ENCODE measurements around the gene OXNAD1. TPM values are rescaled to one million over a fixed set of nuclear protein-coding genes. Genes with fewer than 3 reads are reported as not detected.

OXNAD1 gene
- total RNA-seq, 1 experiment from 2014 or later = 23.7 TPM

DNA sequence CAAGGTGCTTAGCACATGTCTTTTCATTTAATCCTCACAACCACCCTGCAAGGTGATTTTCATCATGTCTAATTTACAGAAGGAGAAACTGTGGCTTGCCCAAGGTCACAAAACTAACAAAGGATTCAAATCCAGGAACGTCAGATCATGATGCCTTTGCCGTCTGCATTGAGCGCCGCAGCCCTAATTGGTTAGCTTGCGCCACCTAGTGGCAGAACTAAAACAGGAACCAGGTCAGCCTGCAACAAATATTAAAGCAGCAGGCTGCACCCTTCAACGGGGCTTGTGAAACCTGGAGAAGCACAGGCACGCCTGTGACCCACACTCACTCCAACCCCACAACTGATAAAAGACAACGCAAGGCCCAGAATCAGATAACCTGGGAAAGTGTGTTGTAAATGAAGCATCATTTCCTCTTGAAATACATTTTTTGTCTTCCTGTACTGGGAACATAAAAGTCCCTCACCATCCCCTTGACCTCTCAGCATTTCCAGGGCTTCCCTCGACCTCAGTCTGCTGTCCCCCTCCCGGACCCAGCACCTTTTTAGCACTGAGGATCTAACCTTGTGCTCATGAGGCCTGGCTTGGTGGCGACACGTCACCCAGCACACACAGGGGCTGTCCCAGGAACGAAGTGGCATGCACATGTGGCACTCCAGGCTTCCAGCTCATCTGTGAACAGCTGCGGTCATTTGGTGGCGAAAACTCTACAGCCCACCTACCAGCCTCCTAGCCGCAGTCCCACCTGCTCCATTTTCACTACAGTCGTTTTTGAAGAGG is 17.5 kb upstream of the OXNAD1 start:
- Histone ChIP-seq H3K18ac (ENCODE audit: insufficient read length, low read depth, low read length) (no peak overlapping the region), H3K9ac (ENCODE audit: extremely low read depth, insufficient read length, low read length) (no peak overlapping the region), H2BK15ac (ENCODE audit: low read depth, low read length) (no peak overlapping the region), H3K79me2 (ENCODE audit: insufficient read depth, low read length) (no peaks in the 10 kb centered on the region), H3K79me1 (ENCODE audit: insufficient read depth, low read depth, low read length, poor library complexity, severe bottlenecking) (no peaks in the 10 kb centered on the region), H3K23me2 (ENCODE audit: insufficient read length, low read depth, low read length, poor library complexity, severe bottlenecking) (no peaks in the 10 kb centered on the region), H2AFZ (ENCODE audit: low read length) (peak overlapping the region; percentile 92), H2BK120ac (ENCODE audit: low read depth, low read length, poor library complexity, severe bottlenecking) (no peak overlapping the region), H3T11ph (ENCODE audit: low read length) (no peak overlapping the region), H2AK5ac (ENCODE audit: insufficient read length, low read length) (no peak overlapping the region), H4K91ac (ENCODE audit: insufficient read length, low read depth, low read length) (no peak overlapping the region), H4K8ac (replicated peaks; ENCODE audit: insufficient read length, low read depth, low read length) (no peak overlapping the region), H2BK20ac (ENCODE audit: low read depth, low read length, poor library complexity, severe bottlenecking) (no peak overlapping the region), H2BK12ac (ENCODE audit: insufficient read length, low read depth, low read length) (no peak overlapping the region), H3K56ac (ENCODE audit: insufficient read length, low read depth, low read length) (no peak overlapping the region), H3K14ac (ENCODE audit: insufficient read depth, low read length) (no peak overlapping the region), H3K27me3 (ENCODE audit: insufficient read depth, low read length) (no peaks in the 10 kb centered on the region), H3K4me1 (ENCODE audit: insufficient read depth, low read length) (no peaks in the 10 kb centered on the region), H3K4me2 (ENCODE audit: insufficient read depth, insufficient read length, low read length) (no peak overlapping the region), H3K4ac (ENCODE audit: low read depth, low read length) (no peak overlapping the region), H3K27ac (ENCODE audit: insufficient read length, low read depth, low read length) (no peak overlapping the region), H3K23ac (ENCODE audit: insufficient read length, low read depth, low read length) (no peak overlapping the region), H2BK5ac (ENCODE audit: insufficient read length, low read length) (no peak overlapping the region), H4K5ac (ENCODE audit: insufficient read length, low read depth, low read length) (no peak overlapping the region), H3K9me3 (ENCODE audit: control insufficient read depth, low read depth, low read length) (no peaks in the 10 kb centered on the region), H4K20me1 (ENCODE audit: control insufficient read depth, insufficient read depth, insufficient read length) (no peaks in the 10 kb centered on the region)
- no CpG with 5 or more reads among the region's 17 CpGs for WGBS (ENCODE audit: extremely low coverage, insufficient read length, low lambda C conversion rate)
- TF ChIP-seq, protein P1, sequence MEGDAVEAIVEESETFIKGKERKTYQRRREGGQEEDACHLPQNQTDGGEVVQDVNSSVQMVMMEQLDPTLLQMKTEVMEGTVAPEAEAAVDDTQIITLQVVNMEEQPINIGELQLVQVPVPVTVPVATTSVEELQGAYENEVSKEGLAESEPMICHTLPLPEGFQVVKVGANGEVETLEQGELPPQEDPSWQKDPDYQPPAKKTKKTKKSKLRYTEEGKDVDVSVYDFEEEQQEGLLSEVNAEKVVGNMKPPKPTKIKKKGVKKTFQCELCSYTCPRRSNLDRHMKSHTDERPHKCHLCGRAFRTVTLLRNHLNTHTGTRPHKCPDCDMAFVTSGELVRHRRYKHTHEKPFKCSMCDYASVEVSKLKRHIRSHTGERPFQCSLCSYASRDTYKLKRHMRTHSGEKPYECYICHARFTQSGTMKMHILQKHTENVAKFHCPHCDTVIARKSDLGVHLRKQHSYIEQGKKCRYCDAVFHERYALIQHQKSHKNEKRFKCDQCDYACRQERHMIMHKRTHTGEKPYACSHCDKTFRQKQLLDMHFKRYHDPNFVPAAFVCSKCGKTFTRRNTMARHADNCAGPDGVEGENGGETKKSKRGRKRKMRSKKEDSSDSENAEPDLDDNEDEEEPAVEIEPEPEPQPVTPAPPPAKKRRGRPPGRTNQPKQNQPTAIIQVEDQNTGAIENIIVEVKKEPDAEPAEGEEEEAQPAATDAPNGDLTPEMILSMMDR (conservative IDR thresholded peaks at IDR 0.05) = peak; percentile 97
- Mint-ChIP-seq H3K9me3 (no peaks in the 10 kb centered on the region), H3K4me1 (peaks cover 0 to 4% of the 10 kb centered on the region in 2 experiments; a peak in 1 of 4 replicates), H3K27me3 (ENCODE audit: low read depth) (peaks cover 1% of the 10 kb centered on the region; the same call in 1 of the 2 replicates), H3K4me3 (no peak overlapping the region), H3K36me3 (ENCODE audit: insufficient read depth in 1 of 3, low read depth in 3 of 3) (no peaks in the 10 kb centered on the region), H3K27ac (peak overlapping the region in 1 of 3 experiments; percentile 27; a peak in 1 of 7 replicates)
- DNase-seq = peak; percentile 79
